ACC112 (cell line): ENCODE measurements around the gene EAF2.

Source experiments
- H2AFZ ChIP-seq: fragments of 200-600 bp; sonication (generic); one replicate; pipeline ENCODE4 v1.6.0; 2017; ENCODE audit warnings: antibody characterized with exemption, low read length; ENCODE audit not compliant: unreplicated experiment
- H3K27ac ChIP-seq: fragments of 200-600 bp; sonication (generic); 2 replicates; pipeline ENCODE4 v1.5.1; 2014; ENCODE audit warnings: low read depth, mild to moderate bottlenecking, antibody characterized with exemption, low read length, moderate library complexity
- H3K27me3 ChIP-seq: fragments of 200-600 bp; sonication (generic); 2 replicates; pipeline ENCODE4 v1.6.1; 2014; ENCODE audit warnings: mild to moderate bottlenecking, antibody characterized with exemption, low read length, moderate library complexity, mixed read lengths; ENCODE audit not compliant: insufficient read depth
- H3K36me3 ChIP-seq: fragments of 200-600 bp; sonication (generic); 2 replicates; pipeline ENCODE4 v1.6.1; 2016; ENCODE audit warnings: mild to moderate bottlenecking, antibody characterized with exemption, low read length, moderate library complexity, mixed read lengths; ENCODE audit not compliant: insufficient read depth
- H3K4me1 ChIP-seq: fragments of 200-600 bp; sonication (generic); one replicate; pipeline ENCODE4 v1.6.1; 2016; ENCODE audit warnings: low read length, mixed read lengths; ENCODE audit not compliant: insufficient read depth, unreplicated experiment, control insufficient read depth
- H3K4me3 ChIP-seq: fragments of 200-600 bp; sonication (generic); 2 replicates; pipeline ENCODE4 v1.5.1; 2014; ENCODE audit warnings: mild to moderate bottlenecking, low read depth, low read length
- H3K79me2 ChIP-seq: fragments of 200-600 bp; sonication (generic); one replicate; pipeline ENCODE4 v1.6.0; 2016; ENCODE audit warnings: low read length; ENCODE audit not compliant: control insufficient read depth, unreplicated experiment, insufficient read depth

The EAF2 gene

GRCh38 chr3:121895736-121896135, 60.7 kb downstream of the EAF2 start:
- H3K27me3 ChIP-seq, result no peaks in the 10 kb centered on the region
- no peak overlapping the region for H3K27ac ChIP-seq
- H2AFZ ChIP-seq, result no peak overlapping the region
- H3K4me1 ChIP-seq, result no peaks in the 10 kb centered on the region
- H3K4me3 ChIP-seq, result no peak overlapping the region
- no peaks in the 10 kb centered on the region for H3K79me2 ChIP-seq
- no peaks in the 10 kb centered on the region for H3K36me3 ChIP-seq

- H3K79me2 ChIP-seq, result no peaks in the 10 kb centered on the region
- no peaks in the 10 kb centered on the region for H3K36me3 ChIP-seq
- H3K27ac ChIP-seq, result no peak overlapping the region
- no peaks in the 10 kb centered on the region for H3K4me1 ChIP-seq
- no peaks in the 10 kb centered on the region for H3K27me3 ChIP-seq
- H3K4me3 ChIP-seq, result no peak overlapping the region
- no peak overlapping the region for H2AFZ ChIP-seq
Observed at GRCh38 chr3:121896823-121897222, 61.8 kb downstream of the EAF2 start.

GRCh38 chr3:121897296-121897695, 62.3 kb downstream of the EAF2 start:
- Histone ChIP-seq H2AFZ (no peak overlapping the region), H3K4me1 (no peaks in the 10 kb centered on the region), H3K27ac (no peak overlapping the region), H3K36me3 (no peaks in the 10 kb centered on the region), H3K27me3 (no peaks in the 10 kb centered on the region), H3K79me2 (no peaks in the 10 kb centered on the region), H3K4me3 (no peak overlapping the region)

DNA sequence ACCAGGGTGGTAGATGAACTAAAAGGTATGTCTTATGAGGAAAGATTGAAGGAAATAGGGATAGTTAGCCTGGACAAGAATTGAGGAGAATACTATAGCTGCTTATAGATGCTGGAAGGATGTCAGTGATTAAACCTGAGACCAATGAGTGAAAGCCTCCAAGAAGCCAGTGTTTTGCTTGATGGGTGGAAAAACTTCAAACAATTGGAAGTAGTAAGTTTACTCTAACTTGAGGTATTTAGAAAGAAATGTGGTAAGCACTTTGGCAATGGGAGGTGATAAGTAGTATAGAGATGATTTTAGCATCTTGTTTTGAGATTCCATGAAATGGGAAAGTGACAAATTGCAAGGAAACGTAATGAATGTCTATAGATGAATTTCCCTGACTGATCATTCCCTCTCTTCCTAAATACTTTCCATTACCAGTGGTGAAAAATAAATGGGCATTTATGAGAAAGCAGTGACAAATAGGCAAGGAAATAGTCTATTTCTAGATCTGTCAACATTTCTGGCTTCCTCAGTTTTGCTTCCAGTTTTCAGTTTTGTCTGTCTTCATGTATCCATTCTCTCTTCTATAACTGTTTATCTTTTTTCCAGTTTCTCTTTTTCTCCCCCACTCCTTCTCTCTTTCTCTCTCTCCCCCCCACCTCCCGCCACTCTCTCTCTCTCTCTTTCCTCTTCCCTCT, 78.4 kb downstream of the EAF2 start:
- H3K27me3 ChIP-seq, result no peaks in the 10 kb centered on the region
- H2AFZ ChIP-seq, result no peak overlapping the region
- H3K4me3 ChIP-seq, result no peak overlapping the region
- no peak overlapping the region for H3K27ac ChIP-seq
- H3K4me1 ChIP-seq, result no peaks in the 10 kb centered on the region
- no peaks in the 10 kb centered on the region for H3K79me2 ChIP-seq
- H3K36me3 ChIP-seq, result no peaks in the 10 kb centered on the region

GRCh38 chr3:121914081-121914998, 79.3 kb downstream of the EAF2 start:
- Histone ChIP-seq H3K4me3 (no peak overlapping the region), H2AFZ (no peak overlapping the region), H3K27me3 (no peaks in the 10 kb centered on the region), H3K27ac (no peak overlapping the region), H3K36me3 (no peaks in the 10 kb centered on the region), H3K4me1 (no peaks in the 10 kb centered on the region), H3K79me2 (no peaks in the 10 kb centered on the region)

DNA sequence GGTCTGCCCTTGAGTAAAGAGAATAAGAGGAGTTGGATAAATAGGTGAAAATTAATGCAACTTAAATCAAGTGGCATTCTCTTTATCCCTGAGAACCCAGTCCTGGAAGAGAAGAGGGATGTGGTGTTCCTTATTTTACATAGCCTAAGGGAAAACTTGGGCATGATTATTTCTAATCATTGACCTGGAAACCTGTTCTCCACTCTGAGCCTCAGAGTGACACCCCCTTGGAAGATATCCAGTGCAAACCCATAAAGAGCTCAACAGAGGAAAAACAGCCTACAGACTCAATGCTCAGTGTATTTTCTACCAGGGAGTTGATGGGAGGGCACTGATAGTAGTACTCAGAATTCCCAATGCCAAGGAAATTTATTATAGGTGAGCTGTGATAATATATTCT, 81.2 kb downstream of the EAF2 start:
- H3K4me3 ChIP-seq, result no peak overlapping the region
- no peak overlapping the region for H2AFZ ChIP-seq
- no peak overlapping the region for H3K27ac ChIP-seq
- no peaks in the 10 kb centered on the region for H3K27me3 ChIP-seq
- H3K79me2 ChIP-seq, result no peaks in the 10 kb centered on the region
- H3K36me3 ChIP-seq, result no peaks in the 10 kb centered on the region
- H3K4me1 ChIP-seq, result no peaks in the 10 kb centered on the region

DNA sequence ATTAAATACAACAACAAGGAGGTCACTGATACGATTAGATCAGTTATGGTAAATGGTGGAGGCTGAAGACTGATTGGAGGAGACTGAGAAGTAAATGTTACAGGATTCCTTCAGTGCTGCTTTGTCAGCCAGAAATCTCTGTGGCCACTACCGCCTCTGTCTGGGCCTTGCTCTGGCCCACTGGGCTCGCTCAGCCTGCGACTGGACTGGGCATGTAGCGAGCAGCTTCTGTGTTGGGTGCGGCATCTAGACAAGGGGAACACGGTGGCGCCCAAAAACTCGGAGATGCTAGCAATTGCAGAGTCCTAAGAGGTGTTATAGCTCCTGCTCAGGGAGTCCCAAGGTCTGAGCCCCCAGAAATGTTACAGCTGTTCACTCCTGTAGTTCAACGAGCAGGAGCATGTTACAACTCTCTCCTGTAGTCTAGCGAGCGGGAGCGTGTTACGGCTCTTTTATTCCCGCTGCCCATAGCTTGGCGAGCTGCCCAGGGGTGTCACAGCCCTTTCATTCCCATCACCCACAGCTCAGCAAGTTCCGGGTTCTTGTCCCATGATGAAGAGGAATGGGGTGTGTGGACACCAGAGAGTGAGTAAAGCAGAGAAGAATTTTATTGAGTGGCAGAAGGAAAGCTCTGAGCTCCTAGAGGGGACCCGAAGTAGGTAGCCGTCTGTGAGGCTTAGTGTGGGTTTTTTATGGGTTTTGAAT, 83.9 kb downstream of the EAF2 start:
- Histone ChIP-seq H3K4me1 (no peaks in the 10 kb centered on the region), H2AFZ (no peak overlapping the region), H3K36me3 (no peaks in the 10 kb centered on the region), H3K4me3 (no peak overlapping the region), H3K27me3 (no peaks in the 10 kb centered on the region), H3K27ac (no peak overlapping the region), H3K79me2 (no peaks in the 10 kb centered on the region)

GRCh38 chr3:121924734-121925133, 89.7 kb downstream of the EAF2 start:
- Histone ChIP-seq H3K27ac (no peak overlapping the region), H2AFZ (no peak overlapping the region), H3K79me2 (no peaks in the 10 kb centered on the region), H3K27me3 (no peaks in the 10 kb centered on the region), H3K36me3 (no peaks in the 10 kb centered on the region), H3K4me3 (no peak overlapping the region), H3K4me1 (no peaks in the 10 kb centered on the region)

- H3K79me2 ChIP-seq, result no peaks in the 10 kb centered on the region
- H3K27ac ChIP-seq, result no peak overlapping the region
- no peaks in the 10 kb centered on the region for H3K36me3 ChIP-seq
- no peak overlapping the region for H3K4me3 ChIP-seq
- H2AFZ ChIP-seq, result no peak overlapping the region
- H3K4me1 ChIP-seq, result no peaks in the 10 kb centered on the region
- no peaks in the 10 kb centered on the region for H3K27me3 ChIP-seq
Observed at GRCh38 chr3:121926380-121926779, 91.4 kb downstream of the EAF2 start.
